Forelimb muscle (tissue), 1 donor: Measurements from ENCODE around the gene CTDNEP1. TPM values are rescaled to one million over a fixed set of nuclear protein-coding genes. Genes with fewer than 3 reads are reported as not detected.
"Not testable (repeated sequence)": the region's sequence is repeated elsewhere in the genome, so short reads cannot be mapped to it uniquely, and the experiment has no call there.

Experiments used
- DNase-seq: peaks from one replicate; pipeline ENCODE4 v3.0.0-alpha.2; 2013; ENCODE audit warnings: low read depth
- polyA plus RNA-seq: library from polyadenylated mRNA; unstranded; fragments of 120-200 nt; gene quantifications from one replicate; pipeline ENCODE4 v1.2.1, GENCODE V29; 2013; ENCODE audit not compliant: insufficient read length

Gene CTDNEP1
- polyA plus RNA-seq, 1 donor = 187 TPM

DNA sequence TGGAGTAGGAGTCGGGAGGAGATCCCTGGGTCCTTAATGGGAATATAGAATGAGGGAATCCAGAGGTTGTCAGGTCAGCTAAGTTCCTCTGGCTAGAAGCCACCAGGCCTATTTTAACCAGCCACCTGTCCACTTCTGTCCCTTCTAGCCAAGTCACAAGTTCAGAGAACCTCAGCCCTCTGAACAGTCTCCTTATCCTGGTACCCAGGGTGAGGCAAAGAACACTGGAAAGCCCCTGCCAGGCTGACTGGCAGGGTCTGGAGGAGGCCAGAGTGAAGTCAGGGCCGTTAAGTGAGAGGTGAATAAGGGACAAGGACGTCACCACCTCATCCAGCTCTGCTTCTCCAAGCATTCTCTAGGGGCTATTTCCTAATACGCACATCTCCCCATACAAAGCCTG, 2.7 kb downstream of the CTDNEP1 start:
- no peak for DNase-seq

DNA sequence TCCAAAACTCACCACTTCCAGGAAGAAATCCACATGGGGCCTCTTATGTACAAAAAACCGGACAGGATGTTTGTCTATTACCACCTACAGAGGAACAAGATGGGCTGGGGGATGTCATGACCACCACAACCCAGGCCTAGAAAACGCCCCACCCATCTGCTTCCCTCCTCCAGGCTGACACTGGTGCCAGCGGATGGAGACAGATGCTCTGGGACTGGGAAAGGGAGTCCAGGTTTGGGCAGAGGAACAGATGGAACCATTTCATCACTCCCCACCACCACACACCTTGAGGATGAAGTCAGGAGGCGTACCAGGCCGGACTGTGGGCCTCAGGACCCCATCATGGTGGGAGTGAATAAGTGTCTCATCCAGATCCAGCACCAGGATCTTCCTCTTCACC, 4.8 kb downstream of the CTDNEP1 start:
- DNase-seq = no peak

DNA sequence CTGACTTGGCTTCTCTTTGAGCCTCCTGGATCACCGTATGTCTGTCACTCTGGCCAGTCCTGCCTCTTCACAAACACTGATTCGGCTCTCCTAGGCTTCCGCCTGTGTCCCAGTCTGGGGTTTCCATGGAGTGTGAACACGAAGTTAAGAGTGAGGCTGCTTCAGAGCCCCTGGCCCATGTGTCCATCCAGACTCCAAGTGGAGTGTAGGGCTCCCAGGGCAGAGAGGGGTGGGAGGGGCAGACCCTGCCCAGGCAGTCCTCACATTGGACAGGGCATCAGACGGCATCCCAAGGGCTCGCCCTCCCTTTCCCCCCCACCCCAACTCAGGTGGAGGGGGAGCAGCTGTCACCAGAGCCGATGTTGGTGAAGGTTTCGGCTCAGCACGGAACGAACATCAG, 7.7 kb downstream of the CTDNEP1 start:
- not testable (repeated sequence) for DNase-seq

DNA sequence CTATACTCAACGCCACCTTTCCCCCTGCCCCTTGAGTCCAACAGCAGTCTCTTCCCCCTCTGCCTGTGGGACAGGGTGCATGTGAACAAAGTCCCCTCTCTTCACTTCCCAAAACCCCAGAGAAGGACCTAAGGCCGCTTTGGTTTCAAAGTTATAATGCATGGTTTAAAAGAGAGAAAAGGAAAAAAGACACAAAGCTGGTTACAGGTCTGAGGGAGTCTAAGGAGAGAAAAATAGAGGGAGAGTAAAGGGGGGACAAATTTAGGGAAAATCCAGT, 8.1 kb downstream of the CTDNEP1 start:
- no peak for DNase-seq

- peak; percentile 91 for DNase-seq
Observed at GRCh38 chr17:7242717-7243452, 8.6 kb downstream of the CTDNEP1 start.

DNA sequence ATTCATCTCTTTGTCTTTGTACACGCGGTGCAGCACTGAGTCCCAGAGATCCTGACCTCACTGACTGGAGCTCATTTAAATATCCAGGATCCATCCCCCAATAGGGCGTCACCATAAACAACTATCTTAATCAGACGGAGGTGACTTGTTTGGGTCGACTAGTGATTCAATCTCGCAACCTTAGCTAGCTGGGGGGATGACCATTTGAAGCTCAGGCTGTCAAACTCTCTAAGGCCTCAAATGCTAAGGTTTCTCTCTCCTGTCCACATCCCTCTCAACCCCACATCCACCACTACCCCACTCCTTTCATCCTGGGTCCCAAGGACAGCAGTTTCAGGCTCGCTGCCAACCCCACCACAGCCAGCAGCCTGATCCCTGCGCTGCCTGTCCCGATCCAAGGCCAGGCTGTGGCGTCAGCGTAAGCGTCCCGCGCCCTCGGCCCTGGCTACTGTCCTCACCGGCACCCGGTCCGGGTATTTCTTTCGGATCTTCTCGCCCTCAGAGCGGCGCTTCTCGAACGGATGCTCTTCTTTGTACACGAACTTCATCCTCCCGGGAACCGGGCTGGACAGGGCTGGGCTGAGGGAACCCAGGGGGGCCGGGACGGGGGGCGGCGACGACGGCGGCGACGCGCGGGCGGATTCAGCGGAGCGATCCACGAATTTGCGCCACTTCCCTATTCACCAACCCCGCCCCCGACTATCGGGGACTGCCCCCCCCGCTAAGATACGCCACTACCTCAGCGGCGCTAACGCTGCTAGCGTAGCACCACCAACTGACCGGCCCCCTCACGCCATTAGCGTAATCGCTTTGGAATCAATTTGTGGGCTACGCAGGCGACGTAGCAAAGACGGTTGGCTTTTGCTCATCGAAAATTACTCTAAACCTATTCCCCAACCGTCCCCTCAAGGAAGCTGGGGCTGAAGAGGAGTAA, 9.5 kb downstream of the CTDNEP1 start, which contains the start of gene GABARAP:
Gene GABARAP (minus strand): TSS at position 667 of the 934 bp plus-strand sequence. CDS start 119 bp downstream, at position 548.
- DNase-seq = peak; percentile 86

GRCh38 chr17:7241090-7241733, 10.3 kb downstream of the CTDNEP1 start:
- no peak for DNase-seq

- no peak for DNase-seq
Observed at GRCh38 chr17:7240375-7240774, 11.2 kb downstream of the CTDNEP1 start.

GRCh38 chr17:7239091-7240027, 12.2 kb downstream of the CTDNEP1 start, which contains the start of gene PHF23:
Gene PHF23, minus strand, starts transcription at chr17:7239457. Its CDS starts 178 bp downstream, at chr17:7239279.
- DNase-seq = peak; percentile 100

- no peak for DNase-seq
Observed at GRCh38 chr17:7238420-7239090, 13.0 kb downstream of the CTDNEP1 start.

DNA sequence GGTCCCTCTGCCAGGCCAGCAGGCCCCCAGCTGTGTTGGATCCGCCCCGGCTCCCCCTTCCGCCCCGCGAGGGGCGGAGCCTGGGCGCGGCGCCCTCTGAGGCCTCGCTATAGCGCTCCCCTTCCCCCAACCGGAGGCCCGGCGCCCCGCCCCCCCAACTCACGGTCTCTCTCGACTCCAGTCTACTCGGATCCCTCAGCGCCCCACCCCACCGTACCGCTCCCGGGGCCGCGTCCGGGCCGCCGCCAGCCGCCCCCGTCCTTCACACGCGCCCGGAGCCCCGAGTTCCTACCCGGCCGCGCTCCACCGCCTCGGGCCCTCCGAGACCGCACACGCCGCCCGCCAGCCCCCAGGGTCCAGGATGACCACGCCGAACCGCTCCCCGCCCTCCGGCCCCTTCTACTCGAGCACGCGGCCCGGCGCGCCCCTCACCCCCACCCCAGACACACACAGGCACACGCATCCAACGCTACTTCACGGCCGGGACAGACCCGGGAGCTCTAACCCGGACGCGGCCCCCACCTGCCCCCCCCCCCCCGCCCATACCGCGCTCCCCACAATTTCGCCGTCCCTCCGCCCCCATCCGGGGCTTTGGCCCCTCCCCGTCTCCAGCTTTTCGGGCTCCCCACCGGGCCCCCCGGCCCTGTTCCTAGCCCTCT, 13.6 kb downstream of the CTDNEP1 start:
- DNase-seq = no peak

DNA sequence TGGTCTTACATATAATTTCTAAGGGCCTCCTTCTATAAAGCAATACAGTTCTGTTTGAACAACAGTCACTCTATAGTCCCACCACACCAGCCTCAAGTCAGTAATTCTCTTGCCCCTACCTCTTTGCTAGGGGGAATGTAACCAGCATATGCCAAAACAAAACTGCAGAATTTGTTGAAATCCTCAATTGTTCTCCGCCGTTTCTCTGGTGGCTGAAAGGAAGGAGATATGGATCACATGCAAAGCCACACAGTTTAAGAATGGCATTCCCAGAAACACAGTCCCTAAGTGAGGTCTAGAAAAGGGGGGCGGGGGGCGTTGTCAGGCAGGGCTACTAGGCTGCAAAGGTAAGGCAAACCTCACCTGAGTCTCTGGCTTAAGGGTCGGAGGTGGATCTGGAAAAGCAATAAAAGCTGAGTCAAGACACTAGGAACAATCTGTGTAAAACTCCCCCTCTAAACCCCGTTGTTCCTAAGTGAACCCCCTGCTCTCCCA, 14.2 kb downstream of the CTDNEP1 start:
- no peak for DNase-seq

DNA sequence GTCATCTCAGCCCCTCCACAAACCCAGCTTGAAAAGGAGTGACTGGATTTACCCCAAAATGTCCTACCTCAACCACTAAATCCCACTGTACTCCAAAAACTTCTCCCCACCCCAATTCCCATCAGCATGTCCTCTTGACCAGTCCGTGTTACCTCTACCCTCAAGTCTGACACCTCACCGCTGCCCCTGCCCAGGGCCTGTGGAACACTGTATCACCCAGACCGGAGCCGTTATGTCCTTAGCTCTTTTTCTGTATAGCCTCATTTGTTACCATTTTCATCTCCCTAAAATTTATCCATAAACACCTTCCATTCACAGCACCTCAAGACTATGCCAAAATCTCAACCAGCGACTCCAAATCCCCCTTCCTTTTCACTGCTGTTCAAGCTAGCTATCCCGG, 14.7 kb downstream of the CTDNEP1 start:
- no peak for DNase-seq

DNA sequence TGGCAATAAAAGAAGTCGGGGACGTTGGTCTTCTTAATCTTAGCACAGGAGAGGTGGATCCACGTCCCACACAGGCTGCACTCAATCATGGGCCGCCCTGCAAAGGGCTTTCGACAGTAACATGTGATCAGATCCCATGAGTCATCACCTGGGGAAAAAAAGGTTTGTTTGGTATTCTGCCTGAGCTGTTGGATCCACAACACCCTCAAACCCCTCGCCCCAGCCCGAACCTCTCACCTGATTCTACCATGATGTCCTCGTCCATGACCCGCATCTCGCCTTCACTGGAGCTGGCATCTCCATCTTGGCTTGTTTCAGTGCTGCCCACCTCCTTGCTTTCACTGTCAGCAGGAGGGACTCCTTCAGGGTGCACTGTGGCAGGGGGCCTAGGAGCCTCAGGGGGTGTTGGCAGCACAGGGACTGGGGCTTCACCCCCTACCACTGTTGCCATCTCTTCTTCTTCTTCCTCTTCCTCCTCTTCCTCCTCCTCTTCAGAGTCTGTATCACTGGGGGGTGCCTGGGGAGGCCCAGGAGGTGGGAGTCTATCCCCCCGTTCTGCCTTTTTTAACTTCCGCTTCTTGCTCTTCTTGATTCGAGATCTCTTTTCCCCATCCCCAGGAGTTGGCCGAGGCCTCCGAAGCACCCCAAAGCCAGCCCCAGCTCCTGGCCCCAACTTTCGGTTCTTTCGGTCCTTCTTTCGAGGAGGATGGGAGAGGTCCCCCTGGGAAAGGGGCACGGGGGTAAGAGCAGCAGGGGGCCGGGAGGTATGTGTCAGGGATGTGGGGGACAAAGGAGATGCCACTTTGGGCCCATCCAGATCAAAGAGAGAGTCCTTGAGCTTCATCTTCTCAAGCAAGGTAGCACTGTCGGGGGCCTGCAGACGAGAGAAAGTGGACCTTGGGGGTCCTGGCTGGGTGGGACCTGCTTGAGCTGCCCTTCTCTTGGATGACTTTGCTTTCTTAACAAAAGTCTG, 15.6 kb downstream of the CTDNEP1 start:
- DNase-seq = no peak

GRCh38 chr17:7234083-7234951, 17.2 kb downstream of the CTDNEP1 start, which contains the start of gene DVL2:
Gene DVL2, minus strand, starts transcription at chr17:7234517. Its CDS starts 255 bp downstream, at chr17:7234262.
- DNase-seq = peak; percentile 82

DNA sequence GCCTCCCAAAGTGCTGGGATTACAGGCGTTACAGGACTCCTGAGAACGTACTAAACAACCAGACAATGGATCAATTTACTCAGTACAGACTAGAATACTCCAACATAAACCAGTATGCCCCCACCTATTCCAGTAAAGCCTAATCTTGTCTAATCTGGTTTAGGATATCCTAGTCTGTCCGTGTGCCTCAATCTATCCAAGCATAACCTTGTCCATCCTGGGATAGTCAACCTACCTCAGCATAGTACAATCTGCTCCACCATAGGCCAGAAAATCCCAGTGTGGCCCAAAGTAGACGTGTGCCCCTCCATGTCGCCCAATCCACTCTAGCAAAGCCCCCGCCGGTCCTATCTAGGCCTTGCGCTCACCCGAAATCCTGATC, 17.8 kb downstream of the CTDNEP1 start:
- no peak for DNase-seq

GRCh38 chr17:7232114-7232513, 19.4 kb downstream of the CTDNEP1 start:
- no peak for DNase-seq

DNA sequence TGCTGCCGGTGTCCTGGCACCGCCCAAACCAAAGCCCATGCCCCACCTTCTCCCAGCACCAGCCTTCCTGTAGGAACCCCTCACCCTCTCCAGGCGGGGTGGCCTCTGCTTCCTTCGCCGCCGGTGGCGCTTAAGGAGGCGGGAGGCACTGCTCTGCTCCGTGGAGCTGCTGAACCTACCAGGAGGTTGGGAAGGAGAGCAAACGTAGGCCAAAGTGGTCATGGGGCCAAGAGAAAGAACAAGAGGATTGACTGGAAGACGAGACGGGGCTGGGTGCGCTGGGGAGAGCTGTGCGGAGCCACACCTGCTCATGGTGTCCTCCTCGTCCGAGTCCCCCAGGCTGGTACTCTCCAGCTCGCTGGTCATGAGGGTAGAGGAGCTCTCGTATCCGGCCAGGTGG, 22.0 kb downstream of the CTDNEP1 start:
- no peak for DNase-seq
